Prostate gland (tissue), 2 donors: ENCODE data around the gene PRMT9. TPM values are rescaled to one million over a fixed set of nuclear protein-coding genes. Genes with fewer than 3 reads are reported as not detected.

Experiments
- DNase-seq: peaks from one replicate; pipeline ENCODE4 v3.0.0-alpha.2; 2019; ENCODE audit warnings: low spot score
- H3K27ac ChIP-seq, 2 donors: fragments of 200-600 bp; sonication (generic); 2 replicates each; pipeline ENCODE4 v1.5.1; 2017 to 2019
- H3K27me3 ChIP-seq: fragments of 200-600 bp; sonication (generic); replicated peaks from 2 replicates; pipeline ENCODE4 v1.5.1; 2019; ENCODE audit not compliant: insufficient read depth
- H3K36me3 ChIP-seq, 2 donors: fragments of 200-600 bp; sonication (generic); 1 replicate in 1 of 2; 2 replicates in 1 of 2; pipeline versions ENCODE4 v1.5.1 to v1.8.1; 2017 to 2019
- H3K4me1 ChIP-seq: fragments of 200-600 bp; sonication (generic); replicated peaks from 2 replicates; pipeline ENCODE4 v1.5.1; 2019
- H3K4me3 ChIP-seq, 2 donors: fragments of 200-600 bp; sonication (generic); 2 replicates each; pipeline ENCODE4 v1.5.1; 2017 to 2019
- H3K9me3 ChIP-seq: fragments of 200-600 bp; sonication (generic); 2 replicates; pipeline ENCODE4 v1.5.1; 2017
- POLR2A ChIP-seq: fragments of 450-650 bp; IDR thresholded peaks from one replicate; pipeline ENCODE4 v1.6.1; 2016; ENCODE audit warnings: antibody characterized with exemption, mild to moderate bottlenecking
- POLR2AphosphoS5 ChIP-seq: sonication (generic); formaldehyde crosslinking; IDR thresholded peaks from one replicate; pipeline ENCODE4 v1.6.1; 2017; ENCODE audit warnings: antibody characterized with exemption
- WGBS: methylation state at CpG from one replicate; pipeline ENCODE4 v1.1.5; 2018; 5-methylcytosine and 5-hydroxymethylcytosine counted together
- intact Hi-C: fragments of 100-400 bp; cut with DNase I; formaldehyde crosslinking; loops from one replicate; pipeline ENCODE4 v1.14.2; 2022
- total RNA-seq, 2 donors: library from RNA; depleted of rRNA; stranded (reverse); fragments of >200 nt; gene quantifications; one replicate each; pipeline ENCODE4 v1.1.0, GENCODE V29; 2016
- TF ChIP-seq, protein P1 (sequence below), 4 experiments: fragments of 200-600 bp in 2 of 4; fragments of 450-650 bp in 2 of 4; sonication (generic) in 2 of 4; IDR thresholded peaks; 1 replicate in 3 of 4; 2 replicates in 1 of 4; pipeline ENCODE4 v1.5.1; 2016 to 2019; ENCODE audit warnings: antibody characterized with exemption in 4 of 4, mild to moderate bottlenecking in 2 of 4, moderate library complexity in 2 of 4

PRMT9 gene
- total RNA-seq, 2 donors from 2014 or later, result 10.4 to 15.7 TPM

- intact Hi-C loops, result no loop called here
- no peak for DNase-seq
- TF ChIP-seq POLR2AphosphoS5 (no peak), POLR2A (no peak)
- TF ChIP-seq, protein P1, sequence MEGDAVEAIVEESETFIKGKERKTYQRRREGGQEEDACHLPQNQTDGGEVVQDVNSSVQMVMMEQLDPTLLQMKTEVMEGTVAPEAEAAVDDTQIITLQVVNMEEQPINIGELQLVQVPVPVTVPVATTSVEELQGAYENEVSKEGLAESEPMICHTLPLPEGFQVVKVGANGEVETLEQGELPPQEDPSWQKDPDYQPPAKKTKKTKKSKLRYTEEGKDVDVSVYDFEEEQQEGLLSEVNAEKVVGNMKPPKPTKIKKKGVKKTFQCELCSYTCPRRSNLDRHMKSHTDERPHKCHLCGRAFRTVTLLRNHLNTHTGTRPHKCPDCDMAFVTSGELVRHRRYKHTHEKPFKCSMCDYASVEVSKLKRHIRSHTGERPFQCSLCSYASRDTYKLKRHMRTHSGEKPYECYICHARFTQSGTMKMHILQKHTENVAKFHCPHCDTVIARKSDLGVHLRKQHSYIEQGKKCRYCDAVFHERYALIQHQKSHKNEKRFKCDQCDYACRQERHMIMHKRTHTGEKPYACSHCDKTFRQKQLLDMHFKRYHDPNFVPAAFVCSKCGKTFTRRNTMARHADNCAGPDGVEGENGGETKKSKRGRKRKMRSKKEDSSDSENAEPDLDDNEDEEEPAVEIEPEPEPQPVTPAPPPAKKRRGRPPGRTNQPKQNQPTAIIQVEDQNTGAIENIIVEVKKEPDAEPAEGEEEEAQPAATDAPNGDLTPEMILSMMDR (IDR thresholded peaks at IDR 0.05), result no peak
- Histone ChIP-seq H3K4me1 (no peaks in the 10 kb centered on the region), H3K36me3 (no peaks in the 10 kb centered on the region), H3K4me3 (no peak overlapping the region), H3K9me3 (no peaks in the 10 kb centered on the region), H3K27me3 (no peaks in the 10 kb centered on the region), H3K27ac (no peak overlapping the region)
- WGBS, result 94% methylated on average over 12 of the region's 12 CpGs
Measured at GRCh38 chr4:147678796-147679549, 5.0 kb downstream of the PRMT9 start.

DNA sequence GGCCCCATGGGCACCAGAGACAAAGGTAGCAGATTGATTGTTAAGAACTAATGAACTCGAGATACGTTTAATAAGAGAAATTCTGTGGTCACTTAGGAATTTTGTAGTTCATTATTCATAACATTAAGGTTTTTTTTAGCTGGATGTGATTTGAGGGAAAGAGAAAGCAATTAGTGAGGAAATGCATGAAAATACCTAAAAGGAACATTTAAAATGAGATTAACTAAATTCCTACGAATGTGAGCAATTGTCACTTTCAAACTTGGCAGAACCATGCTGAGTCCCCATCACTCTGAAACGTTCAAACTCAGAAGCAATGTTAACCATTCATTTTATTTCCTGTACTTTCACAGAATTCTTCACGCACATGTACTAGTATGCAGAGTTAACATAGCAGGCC lies 5.9 kb downstream of the PRMT9 start:
- intact Hi-C loops, result no loop called here
- H3K4me3 ChIP-seq, result no peak overlapping the region
- TF ChIP-seq POLR2A, result no peak
- no peak for TF ChIP-seq POLR2AphosphoS5
- TF ChIP-seq, protein P1 (IDR thresholded peaks at IDR 0.05), result no peak
- H3K27me3 ChIP-seq, result no peaks in the 10 kb centered on the region
- no peaks in the 10 kb centered on the region for H3K4me1 ChIP-seq
- H3K9me3 ChIP-seq, result no peaks in the 10 kb centered on the region
- no peak overlapping the region for H3K27ac ChIP-seq
- no peaks in the 10 kb centered on the region for H3K36me3 ChIP-seq
- no peak for DNase-seq
- WGBS, result 72% methylated on average over 5 of the region's 5 CpGs

DNA sequence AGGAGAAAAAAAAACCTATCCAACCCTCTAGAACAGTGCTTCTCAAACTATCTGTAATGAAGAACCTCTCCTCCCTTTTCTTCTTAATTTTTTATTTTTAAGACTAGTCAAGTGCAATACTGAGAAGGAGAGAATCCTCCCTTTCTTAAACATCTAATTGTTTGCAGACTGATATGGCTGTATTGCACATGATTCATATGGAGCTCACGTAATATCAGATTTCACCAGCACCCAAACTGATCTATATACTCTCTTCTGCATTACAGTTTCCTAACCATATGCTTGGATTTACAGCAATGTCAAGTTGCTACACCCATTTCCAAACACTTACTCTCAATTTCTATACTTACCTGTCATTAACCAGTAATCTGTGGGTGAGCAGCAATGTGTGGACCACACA lies 9.5 kb downstream of the PRMT9 start:
- H3K9me3 ChIP-seq, result no peaks in the 10 kb centered on the region
- TF ChIP-seq POLR2AphosphoS5, result no peak
- TF ChIP-seq, protein P1 (IDR thresholded peaks at IDR 0.05), result no peak
- TF ChIP-seq POLR2A, result no peak
- H3K36me3 ChIP-seq, result no peaks in the 10 kb centered on the region
- WGBS, result 94% methylated on average over 1 of the region's 1 CpG
- H3K4me1 ChIP-seq, result no peaks in the 10 kb centered on the region
- DNase-seq, result no peak
- no peaks in the 10 kb centered on the region for H3K27me3 ChIP-seq
- intact Hi-C loops, result no loop called here
- no peak overlapping the region for H3K4me3 ChIP-seq
- H3K27ac ChIP-seq, result no peak overlapping the region

DNA sequence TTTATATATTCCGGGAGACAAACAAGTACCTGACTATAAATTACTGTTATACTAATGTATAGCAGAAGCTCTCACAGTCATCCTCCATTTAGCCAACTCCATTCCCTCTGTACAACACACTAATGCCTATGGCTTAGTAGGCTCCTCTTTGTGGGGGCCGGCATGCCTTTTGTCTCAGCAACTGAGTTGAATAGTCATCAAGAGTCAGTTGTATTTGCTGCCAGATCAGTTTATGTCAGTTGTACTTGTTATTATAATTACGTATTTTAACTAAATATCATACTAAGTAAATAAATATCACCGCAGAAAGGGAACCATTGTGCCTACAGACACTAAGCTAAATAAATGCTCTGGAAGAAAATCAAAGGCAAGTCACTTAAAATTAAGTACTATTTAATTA lies 9.9 kb downstream of the PRMT9 start:
- no peaks in the 10 kb centered on the region for H3K27me3 ChIP-seq
- TF ChIP-seq, protein P1 (IDR thresholded peaks at IDR 0.05), result no peak
- no peak for TF ChIP-seq POLR2AphosphoS5
- TF ChIP-seq POLR2A, result no peak
- H3K9me3 ChIP-seq, result no peaks in the 10 kb centered on the region
- H3K27ac ChIP-seq, result no peak overlapping the region
- WGBS, result 78% methylated on average over 4 of the region's 4 CpGs
- H3K36me3 ChIP-seq, result no peaks in the 10 kb centered on the region
- H3K4me3 ChIP-seq, result no peak overlapping the region
- H3K4me1 ChIP-seq, result no peaks in the 10 kb centered on the region
- DNase-seq, result no peak
- intact Hi-C loops, result no loop called here

DNA sequence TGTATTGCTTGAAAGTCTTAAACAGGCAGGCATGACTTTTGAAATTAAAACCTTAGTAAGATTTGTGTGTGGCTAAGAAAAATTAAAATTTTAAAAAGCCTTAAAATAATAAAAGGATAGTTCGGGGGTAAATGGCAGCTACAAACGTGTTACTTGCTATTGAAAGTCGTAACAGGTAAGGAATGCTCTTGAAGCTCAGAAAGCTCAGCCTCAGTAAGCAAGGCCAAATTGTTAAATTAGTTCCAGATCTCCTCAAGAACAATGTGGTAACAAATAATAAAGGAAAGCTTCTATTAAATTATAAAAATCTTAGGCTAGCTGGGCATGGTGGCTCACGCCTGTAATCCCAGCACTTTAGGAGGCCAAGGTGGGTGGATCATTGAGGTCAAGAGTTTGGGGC lies 25.5 kb downstream of the PRMT9 start:
- peaks cover 0 to 4% of the 10 kb centered on the region in 2 donors for H3K36me3 ChIP-seq

More for the DNA sequence above, 25.5 kb downstream of the PRMT9 start:
- intact Hi-C loops, result no loop called here
- no peak overlapping the region for H3K4me3 ChIP-seq
- no peak for DNase-seq
- no peaks in the 10 kb centered on the region for H3K9me3 ChIP-seq
- 81% methylated on average over 4 of the region's 4 CpGs for WGBS
- TF ChIP-seq, protein P1 (IDR thresholded peaks at IDR 0.05), result no peak
- TF ChIP-seq POLR2AphosphoS5 (no peak), POLR2A (no peak)
- H3K27me3 ChIP-seq, result no peaks in the 10 kb centered on the region
- H3K4me1 ChIP-seq, result no peaks in the 10 kb centered on the region
- H3K27ac ChIP-seq, result no peak overlapping the region
